Smooth muscle cell (in vitro differentiated cells): ENCODE results near the gene PCSK2. TPM values are rescaled to one million over a fixed set of nuclear protein-coding genes. Genes with fewer than 3 reads are reported as not detected.

Experiments
- DNase-seq: peaks from one replicate; lab custom pipeline; 2025; ENCODE audit not compliant: unreplicated experiment; lab: John Stamatoyannopoulos, UW
- H2AFZ ChIP-seq: fragments of 200-600 bp; sonication (generic); 2 replicates; pipeline ENCODE4 v1.6.0; 2016; ENCODE audit warnings: antibody characterized with exemption, low read depth, mild to moderate bottlenecking
- H3F3A ChIP-seq: fragments of 200-600 bp; sonication (generic); 2 replicates; pipeline ENCODE4 v1.6.0; 2017; ENCODE audit warnings: antibody characterized with exemption, low read depth
- H3K27ac ChIP-seq: fragments of 200-600 bp; sonication (generic); 2 replicates; pipeline ENCODE4 v1.5.1; 2016; ENCODE audit warnings: low read depth, mild to moderate bottlenecking
- H3K27me3 ChIP-seq: fragments of 200-600 bp; sonication (generic); 2 replicates; pipeline ENCODE4 v1.6.1; 2016; ENCODE audit warnings: low read depth, mild to moderate bottlenecking
- H3K36me3 ChIP-seq: fragments of 200-600 bp; sonication (generic); 2 replicates; pipeline ENCODE4 v1.5.1; 2016; ENCODE audit warnings: low read depth
- H3K4me1 ChIP-seq: fragments of 200-600 bp; sonication (generic); 2 replicates; pipeline ENCODE4 v1.5.1; 2016; ENCODE audit warnings: low read depth
- H3K4me2 ChIP-seq: fragments of 200-600 bp; sonication (generic); 2 replicates; pipeline ENCODE4 v1.6.0; 2016; ENCODE audit warnings: mild to moderate bottlenecking
- H3K4me3 ChIP-seq: fragments of 200-600 bp; sonication (generic); 2 replicates; pipeline ENCODE4 v1.5.1; 2016; ENCODE audit warnings: mild to moderate bottlenecking
- H3K79me2 ChIP-seq: fragments of 200-600 bp; sonication (generic); 2 replicates; pipeline ENCODE4 v1.6.0; 2016; ENCODE audit warnings: low read depth, mild to moderate bottlenecking
- H3K9ac ChIP-seq: fragments of 200-600 bp; sonication (generic); 2 replicates; pipeline ENCODE4 v1.6.0; 2016; ENCODE audit warnings: low read depth
- H3K9me3 ChIP-seq: fragments of 200-600 bp; sonication (generic); replicated peaks from 2 replicates; pipeline ENCODE4 v1.5.1; 2016; ENCODE audit warnings: low read depth
- H4K20me1 ChIP-seq: fragments of 200-600 bp; sonication (generic); 2 replicates; pipeline ENCODE4 v1.6.0; 2016; ENCODE audit warnings: low read depth
- CTCF ChIP-seq: fragments of 200-600 bp; sonication (generic); IDR thresholded peaks from 2 replicates; pipeline ENCODE4 v1.5.1; 2017; ENCODE audit warnings: borderline replicate concordance, mild to moderate bottlenecking, antibody characterized with exemption; ENCODE audit not compliant: insufficient read depth, poor library complexity, severe bottlenecking
- WGBS: methylation state at CpG from one replicate; pipeline ENCODE4 v1.1.7; 2016; ENCODE audit warnings: low lambda C conversion rate; 5-methylcytosine and 5-hydroxymethylcytosine counted together
- polyA plus RNA-seq: library from polyadenylated mRNA; unstranded; fragments of >200 nt; fragmentation: Nextera tagmentation; extraction: Ambion mirVana; gene quantifications from 2 replicates; pipeline ENCODE4 v1.2.1, GENCODE V29; 2016
- total RNA-seq: library from RNA; depleted of rRNA; stranded (reverse); fragments of >200 nt; gene quantifications from 2 replicates; pipeline ENCODE4 v1.2.3, GENCODE V29; 2014

Gene PCSK2
- total and polyA plus RNA-seq, 2 experiments from 2014 or later = not detected

GRCh38 chr20:17233626-17234025 lies 6.8 kb downstream of the PCSK2 start:
- Histone ChIP-seq H3K36me3 (no peaks in the 10 kb centered on the region), H4K20me1 (no peaks in the 10 kb centered on the region), H3K9me3 (no peaks in the 10 kb centered on the region), H3K9ac (no peak overlapping the region), H3K4me1 (peaks cover 5% of the 10 kb centered on the region), H3K4me2 (no peak overlapping the region), H3K27ac (no peak overlapping the region), H3K79me2 (no peaks in the 10 kb centered on the region), H2AFZ (no peak overlapping the region), H3K4me3 (no peak overlapping the region), H3F3A (no peaks in the 10 kb centered on the region), H3K27me3 (peaks cover 22% of the 10 kb centered on the region)
- DNase-seq = no peak
- WGBS = 86% methylated on average over 4 of the region's 4 CpGs
- no peak for TF ChIP-seq CTCF

- no peak for DNase-seq
- H3K27me3 ChIP-seq = no peaks in the 10 kb centered on the region
- H3K4me2 ChIP-seq = no peak overlapping the region
- no peaks in the 10 kb centered on the region for H4K20me1 ChIP-seq
- no peak for TF ChIP-seq CTCF
- no peak overlapping the region for H2AFZ ChIP-seq
- no peaks in the 10 kb centered on the region for H3F3A ChIP-seq
- no peaks in the 10 kb centered on the region for H3K9me3 ChIP-seq
- H3K9ac ChIP-seq = no peak overlapping the region
- no peaks in the 10 kb centered on the region for H3K4me1 ChIP-seq
- H3K36me3 ChIP-seq = no peaks in the 10 kb centered on the region
- H3K27ac ChIP-seq = no peak overlapping the region
- no peak overlapping the region for H3K4me3 ChIP-seq
- no peaks in the 10 kb centered on the region for H3K79me2 ChIP-seq
Measured at GRCh38 chr20:17236766-17237165, 9.9 kb downstream of the PCSK2 start.

- no peaks in the 10 kb centered on the region for H3F3A ChIP-seq
- no peaks in the 10 kb centered on the region for H3K79me2 ChIP-seq
- H4K20me1 ChIP-seq = no peaks in the 10 kb centered on the region
- no peaks in the 10 kb centered on the region for H3K27me3 ChIP-seq
- H3K9ac ChIP-seq = no peak overlapping the region
- no peaks in the 10 kb centered on the region for H3K9me3 ChIP-seq
- H3K4me3 ChIP-seq = no peak overlapping the region
- 76% methylated on average over 3 of the region's 3 CpGs for WGBS
- no peak overlapping the region for H3K27ac ChIP-seq
- H3K36me3 ChIP-seq = no peaks in the 10 kb centered on the region
- no peak overlapping the region for H2AFZ ChIP-seq
- H3K4me2 ChIP-seq = no peak overlapping the region
- TF ChIP-seq CTCF = no peak
- no peak for DNase-seq
- H3K4me1 ChIP-seq = no peaks in the 10 kb centered on the region
Measured at GRCh38 chr20:17248224-17248623, 21.4 kb downstream of the PCSK2 start.

- Histone ChIP-seq H3K36me3 (no peaks in the 10 kb centered on the region), H3K9me3 (no peaks in the 10 kb centered on the region), H3K4me2 (no peak overlapping the region), H3F3A (no peaks in the 10 kb centered on the region), H3K27ac (no peak overlapping the region), H3K4me1 (no peaks in the 10 kb centered on the region), H2AFZ (no peak overlapping the region), H3K9ac (no peak overlapping the region), H3K27me3 (no peaks in the 10 kb centered on the region), H3K4me3 (no peak overlapping the region), H3K79me2 (no peaks in the 10 kb centered on the region), H4K20me1 (no peaks in the 10 kb centered on the region)
- WGBS = 55% methylated on average over 3 of the region's 3 CpGs
- TF ChIP-seq CTCF = no peak
- DNase-seq = no peak
Measured at GRCh38 chr20:17262786-17263185, 35.9 kb downstream of the PCSK2 start.
